Uterus (tissue), 2 donors: Measurements from ENCODE around the gene DGLUCY.

ENCODE experiments used
- POLR2A ChIP-seq, 2 donors: fragments of 450-650 bp; IDR thresholded peaks; one replicate each; pipeline ENCODE4 v1.6.1; 2016; ENCODE audit warnings: antibody characterized with exemption in 2 of 2, mild to moderate bottlenecking in 1 of 2, moderate library complexity in 1 of 2
- TF ChIP-seq, protein P1 (sequence below), 4 experiments: fragments of 200-600 bp in 2 of 4; fragments of 450-650 bp in 2 of 4; sonication (generic) in 2 of 4; IDR thresholded peaks; one replicate each; pipeline ENCODE4 v1.5.1; 2016 to 2019; ENCODE audit warnings: antibody characterized with exemption in 4 of 4, mild to moderate bottlenecking in 2 of 4, moderate library complexity in 1 of 4

DNA sequence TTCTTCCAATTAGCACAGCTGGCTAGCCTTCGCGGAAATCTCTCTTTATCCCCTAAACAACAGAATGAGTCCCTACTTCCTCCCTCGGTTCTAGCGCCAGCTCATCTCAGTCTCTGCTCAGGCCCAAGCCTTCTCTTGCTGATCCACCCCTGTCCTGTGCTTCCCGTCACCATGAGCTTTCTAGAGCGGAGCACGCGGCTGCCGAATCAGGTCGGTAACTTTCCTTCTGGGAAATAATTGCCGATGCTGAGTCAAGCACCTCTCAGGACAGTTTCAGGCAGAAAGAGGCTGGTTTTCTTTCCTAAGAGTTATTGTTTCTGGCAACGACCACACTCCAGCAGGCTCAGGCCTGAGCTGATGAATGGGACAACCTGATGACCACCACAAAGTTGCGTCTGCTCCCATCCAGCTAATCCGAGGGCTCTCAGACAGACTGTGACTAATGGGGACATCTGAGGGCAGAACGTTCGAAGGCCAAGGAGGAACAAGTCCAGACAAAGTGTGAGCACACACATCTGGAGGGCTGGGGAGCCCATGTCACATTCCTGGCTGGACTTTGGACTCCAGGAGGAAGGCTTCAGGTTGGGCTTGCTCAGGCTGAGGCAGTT, 144.2 kb downstream of the DGLUCY start:
- TF ChIP-seq, protein P1, sequence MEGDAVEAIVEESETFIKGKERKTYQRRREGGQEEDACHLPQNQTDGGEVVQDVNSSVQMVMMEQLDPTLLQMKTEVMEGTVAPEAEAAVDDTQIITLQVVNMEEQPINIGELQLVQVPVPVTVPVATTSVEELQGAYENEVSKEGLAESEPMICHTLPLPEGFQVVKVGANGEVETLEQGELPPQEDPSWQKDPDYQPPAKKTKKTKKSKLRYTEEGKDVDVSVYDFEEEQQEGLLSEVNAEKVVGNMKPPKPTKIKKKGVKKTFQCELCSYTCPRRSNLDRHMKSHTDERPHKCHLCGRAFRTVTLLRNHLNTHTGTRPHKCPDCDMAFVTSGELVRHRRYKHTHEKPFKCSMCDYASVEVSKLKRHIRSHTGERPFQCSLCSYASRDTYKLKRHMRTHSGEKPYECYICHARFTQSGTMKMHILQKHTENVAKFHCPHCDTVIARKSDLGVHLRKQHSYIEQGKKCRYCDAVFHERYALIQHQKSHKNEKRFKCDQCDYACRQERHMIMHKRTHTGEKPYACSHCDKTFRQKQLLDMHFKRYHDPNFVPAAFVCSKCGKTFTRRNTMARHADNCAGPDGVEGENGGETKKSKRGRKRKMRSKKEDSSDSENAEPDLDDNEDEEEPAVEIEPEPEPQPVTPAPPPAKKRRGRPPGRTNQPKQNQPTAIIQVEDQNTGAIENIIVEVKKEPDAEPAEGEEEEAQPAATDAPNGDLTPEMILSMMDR (IDR thresholded peaks at IDR 0.05), result no peak
- no peak for TF ChIP-seq POLR2A (IDR thresholded peaks at IDR 0.05)
